Measurements from ENCODE around the gene LGALS9. TPM values are rescaled to one million over a fixed set of nuclear protein-coding genes. Genes with fewer than 3 reads are reported as not detected.

LGALS9 gene
- total RNA-seq, 2 experiments from 2014 or later, result 38.3 to 39.8 TPM

DNA sequence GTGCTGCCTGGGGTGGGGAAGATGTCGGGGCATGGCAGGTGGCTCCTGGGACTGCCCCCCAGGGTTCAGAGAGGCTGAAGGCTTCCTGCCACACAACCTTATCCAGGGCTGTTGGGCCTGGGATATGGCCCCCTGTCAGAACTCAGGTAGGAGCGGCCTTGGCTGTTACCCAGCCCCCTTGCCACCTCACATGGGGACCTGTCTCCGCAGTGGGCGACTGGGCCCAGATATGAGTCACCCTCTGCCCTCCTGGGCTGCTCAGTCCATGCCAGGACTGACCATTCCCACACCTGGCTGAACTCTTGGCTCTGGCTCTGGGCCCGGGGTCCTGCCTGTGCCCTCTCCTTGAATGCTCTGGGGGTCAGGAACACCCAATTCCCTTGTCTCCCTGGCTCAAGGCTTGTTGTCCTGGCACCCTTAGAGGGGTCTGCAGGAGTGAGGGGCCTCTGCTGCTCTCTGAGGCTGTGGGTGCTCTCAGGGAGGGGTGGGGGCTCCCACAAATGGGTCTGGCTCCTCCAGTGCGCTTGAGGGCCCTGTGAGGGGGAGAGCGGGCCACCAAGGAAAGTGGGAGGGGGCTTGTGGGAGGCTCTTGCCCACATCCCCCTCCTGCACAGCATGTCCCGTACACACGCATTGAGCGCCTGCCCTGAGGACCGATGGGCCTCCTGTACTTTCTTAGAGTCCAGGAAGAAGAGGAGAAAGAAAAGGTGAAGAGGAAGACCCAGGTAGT lies 36.0 kb downstream of the LGALS9 start:
- DNase-seq (peak in 1 of 14 experiments; percentile 25), ATAC-seq (ENCODE audit: poor library complexity) (no peak)
- TF ChIP-seq, protein P1, sequence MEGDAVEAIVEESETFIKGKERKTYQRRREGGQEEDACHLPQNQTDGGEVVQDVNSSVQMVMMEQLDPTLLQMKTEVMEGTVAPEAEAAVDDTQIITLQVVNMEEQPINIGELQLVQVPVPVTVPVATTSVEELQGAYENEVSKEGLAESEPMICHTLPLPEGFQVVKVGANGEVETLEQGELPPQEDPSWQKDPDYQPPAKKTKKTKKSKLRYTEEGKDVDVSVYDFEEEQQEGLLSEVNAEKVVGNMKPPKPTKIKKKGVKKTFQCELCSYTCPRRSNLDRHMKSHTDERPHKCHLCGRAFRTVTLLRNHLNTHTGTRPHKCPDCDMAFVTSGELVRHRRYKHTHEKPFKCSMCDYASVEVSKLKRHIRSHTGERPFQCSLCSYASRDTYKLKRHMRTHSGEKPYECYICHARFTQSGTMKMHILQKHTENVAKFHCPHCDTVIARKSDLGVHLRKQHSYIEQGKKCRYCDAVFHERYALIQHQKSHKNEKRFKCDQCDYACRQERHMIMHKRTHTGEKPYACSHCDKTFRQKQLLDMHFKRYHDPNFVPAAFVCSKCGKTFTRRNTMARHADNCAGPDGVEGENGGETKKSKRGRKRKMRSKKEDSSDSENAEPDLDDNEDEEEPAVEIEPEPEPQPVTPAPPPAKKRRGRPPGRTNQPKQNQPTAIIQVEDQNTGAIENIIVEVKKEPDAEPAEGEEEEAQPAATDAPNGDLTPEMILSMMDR (IDR thresholded peaks at IDR 0.05), result no peak
- no peaks in the 10 kb centered on the region for H3K27me3 ChIP-seq (ENCODE audit: control insufficient read depth in 1 of 2, insufficient read depth in 2 of 2, low read length in 2 of 2)
- no peaks in the 10 kb centered on the region for H3K9me3 ChIP-seq (ENCODE audit: control insufficient read depth in 1 of 2, insufficient read depth in 1 of 2, low read length in 2 of 2)
- H3K4me3 ChIP-seq (ENCODE audit: low read length), result no peak overlapping the region
- H3K27me3 Mint-ChIP-seq, result no peaks in the 10 kb centered on the region
- H3K4me1 Mint-ChIP-seq (ENCODE audit: low read depth), result no peaks in the 10 kb centered on the region
- POLR2A ChIA-PET, result no interaction called here
- H3K27ac Mint-ChIP-seq, result no peak overlapping the region
- CTCF ChIA-PET, result no interaction called here
- H3K27ac ChIP-seq (ENCODE audit: low read depth in 1 of 2, low read length in 2 of 2), result no peak overlapping the region
- no peaks in the 10 kb centered on the region for H3K4me1 ChIP-seq (ENCODE audit: insufficient read depth, low read length)
- no peaks in the 10 kb centered on the region for H3K36me3 ChIP-seq (ENCODE audit: insufficient read depth, low read length)
- H3K9me3 Mint-ChIP-seq, result no peaks in the 10 kb centered on the region
- H3K4me3 Mint-ChIP-seq, result no peak overlapping the region
- H3K36me3 Mint-ChIP-seq (ENCODE audit: low read depth), result no peaks in the 10 kb centered on the region
- intact Hi-C loops (cut with DNase I, micrococcal nuclease), result no loop called here

DNA sequence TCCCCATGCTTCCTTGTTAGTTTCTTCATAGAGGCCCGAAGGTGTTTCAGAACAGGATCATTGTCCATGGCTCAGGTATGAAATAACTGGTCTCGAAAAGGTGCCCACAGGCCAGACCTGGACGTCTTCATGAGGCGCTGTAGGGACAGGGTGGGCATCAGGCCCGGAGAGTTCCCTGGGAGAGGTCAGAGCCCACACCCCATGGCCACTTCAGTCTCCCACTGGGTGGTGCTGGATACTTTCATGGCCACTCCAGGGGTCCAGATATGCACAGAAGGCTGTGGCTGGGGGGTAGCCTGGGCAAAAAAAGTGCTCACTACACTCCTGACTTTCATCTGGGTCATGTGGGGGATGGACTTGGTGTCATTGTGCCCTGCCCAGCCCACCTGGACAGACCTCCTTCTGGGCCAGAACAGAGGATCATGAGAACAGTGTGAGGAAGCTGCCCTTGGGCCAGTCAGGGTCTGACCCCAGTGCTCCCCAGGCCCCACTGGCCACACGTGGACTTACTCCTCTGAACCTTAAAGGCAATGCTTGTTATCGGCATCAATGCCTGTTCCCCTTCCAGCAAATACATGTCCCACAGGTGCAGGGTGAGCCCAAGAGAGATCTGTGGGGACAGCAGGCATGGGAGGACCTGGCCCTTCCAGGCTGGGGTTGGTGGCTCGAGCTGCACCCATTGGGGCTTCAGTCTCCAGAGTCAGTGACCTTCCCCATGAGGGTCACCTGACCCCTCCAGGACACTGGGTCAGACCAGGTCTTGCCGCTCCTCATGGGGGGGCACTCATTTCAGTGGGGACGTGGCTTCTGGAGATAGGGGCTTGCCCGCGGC lies 36.9 kb downstream of the LGALS9 start:
- Histone ChIP-seq H3K36me3 (ENCODE audit: insufficient read depth, low read length) (no peaks in the 10 kb centered on the region), H3K27me3 (ENCODE audit: control insufficient read depth in 1 of 2, insufficient read depth in 2 of 2, low read length in 2 of 2) (no peaks in the 10 kb centered on the region), H3K9me3 (ENCODE audit: control insufficient read depth in 1 of 2, insufficient read depth in 1 of 2, low read length in 2 of 2) (no peaks in the 10 kb centered on the region), H3K27ac (ENCODE audit: low read depth in 1 of 2, low read length in 2 of 2) (no peak overlapping the region), H3K4me3 (ENCODE audit: low read length) (no peak overlapping the region), H3K4me1 (ENCODE audit: insufficient read depth, low read length) (no peaks in the 10 kb centered on the region)
- H3K4me3 Mint-ChIP-seq, result no peak overlapping the region
- H3K36me3 Mint-ChIP-seq (ENCODE audit: low read depth), result no peaks in the 10 kb centered on the region
- no peaks in the 10 kb centered on the region for H3K4me1 Mint-ChIP-seq (ENCODE audit: low read depth)
- ATAC-seq (ENCODE audit: poor library complexity) (no peak), DNase-seq (peak in 1 of 14 experiments; percentile 28)
- ChIA-PET POLR2A (no interaction called here), CTCF (no interaction called here)
- intact Hi-C loops (cut with DNase I, micrococcal nuclease), result no loop called here
- TF ChIP-seq, protein P1 (IDR thresholded peaks at IDR 0.05), result no peak
- no peaks in the 10 kb centered on the region for H3K27me3 Mint-ChIP-seq
- no peaks in the 10 kb centered on the region for H3K9me3 Mint-ChIP-seq
- H3K27ac Mint-ChIP-seq, result no peak overlapping the region

DNA sequence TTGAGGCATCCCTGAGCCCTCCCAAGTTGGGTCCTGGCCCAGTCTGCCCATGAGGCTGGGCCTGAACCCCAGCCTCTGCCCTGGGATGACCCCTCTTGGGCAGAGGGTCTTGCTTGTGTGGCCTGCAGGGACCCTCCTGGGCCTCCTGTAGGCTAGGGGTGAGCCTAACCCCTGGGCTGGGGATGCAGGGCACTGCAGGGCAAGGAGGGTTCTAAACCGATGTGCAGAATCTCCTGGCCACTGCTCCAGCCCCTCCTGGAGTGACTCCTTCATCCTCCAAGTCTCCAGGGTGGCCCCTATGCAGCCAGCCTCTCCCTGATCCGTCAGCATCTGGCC lies 37.5 kb downstream of the LGALS9 start:
- ChIA-PET CTCF (no interaction called here), POLR2A (no interaction called here)
- no peak overlapping the region for H3K27ac ChIP-seq (ENCODE audit: low read depth in 1 of 2, low read length in 2 of 2)
- Mint-ChIP-seq H3K27ac (no peak overlapping the region), H3K4me1 (ENCODE audit: low read depth) (no peaks in the 10 kb centered on the region), H3K36me3 (ENCODE audit: low read depth) (no peaks in the 10 kb centered on the region), H3K27me3 (no peaks in the 10 kb centered on the region), H3K9me3 (no peaks in the 10 kb centered on the region), H3K4me3 (no peak overlapping the region)
- ATAC-seq (ENCODE audit: poor library complexity) (no peak), DNase-seq (peak in 1 of 14 experiments; percentile 23)
- H3K27me3 ChIP-seq (ENCODE audit: control insufficient read depth in 1 of 2, insufficient read depth in 2 of 2, low read length in 2 of 2), result no peaks in the 10 kb centered on the region
- no peaks in the 10 kb centered on the region for H3K9me3 ChIP-seq (ENCODE audit: control insufficient read depth in 1 of 2, insufficient read depth in 1 of 2, low read length in 2 of 2)
- TF ChIP-seq, protein P1 (IDR thresholded peaks at IDR 0.05), result no peak
- no peak overlapping the region for H3K4me3 ChIP-seq (ENCODE audit: low read length)
- H3K36me3 ChIP-seq (ENCODE audit: insufficient read depth, low read length), result no peaks in the 10 kb centered on the region
- H3K4me1 ChIP-seq (ENCODE audit: insufficient read depth, low read length), result no peaks in the 10 kb centered on the region
- intact Hi-C loops (cut with DNase I, micrococcal nuclease), result no loop called here

All from CD4-positive, alpha-beta T cell (primary cell).